GM18867 (cell line): ENCODE results near the gene AKAP13.
"Not testable (repeated sequence)": the region's sequence is repeated elsewhere in the genome, so short reads cannot be mapped to it uniquely, and the experiment has no call there.

ENCODE experiments used
- ATAC-seq: cut with Tn5 transposase; IDR thresholded peaks from one replicate; pipeline ENCODE4 v1.9.1; 2021; ENCODE audit warnings: mild to moderate bottlenecking, moderate library complexity; ENCODE audit not compliant: unreplicated experiment

Gene AKAP13

GRCh38 chr15:85380217-85380811 lies at the start of gene AKAP13:
Gene AKAP13, plus strand, starts transcription at chr15:85380603. Its CDS starts 105,118 bp downstream, at chr15:85485721.
- peak; percentile 84 for ATAC-seq

DNA sequence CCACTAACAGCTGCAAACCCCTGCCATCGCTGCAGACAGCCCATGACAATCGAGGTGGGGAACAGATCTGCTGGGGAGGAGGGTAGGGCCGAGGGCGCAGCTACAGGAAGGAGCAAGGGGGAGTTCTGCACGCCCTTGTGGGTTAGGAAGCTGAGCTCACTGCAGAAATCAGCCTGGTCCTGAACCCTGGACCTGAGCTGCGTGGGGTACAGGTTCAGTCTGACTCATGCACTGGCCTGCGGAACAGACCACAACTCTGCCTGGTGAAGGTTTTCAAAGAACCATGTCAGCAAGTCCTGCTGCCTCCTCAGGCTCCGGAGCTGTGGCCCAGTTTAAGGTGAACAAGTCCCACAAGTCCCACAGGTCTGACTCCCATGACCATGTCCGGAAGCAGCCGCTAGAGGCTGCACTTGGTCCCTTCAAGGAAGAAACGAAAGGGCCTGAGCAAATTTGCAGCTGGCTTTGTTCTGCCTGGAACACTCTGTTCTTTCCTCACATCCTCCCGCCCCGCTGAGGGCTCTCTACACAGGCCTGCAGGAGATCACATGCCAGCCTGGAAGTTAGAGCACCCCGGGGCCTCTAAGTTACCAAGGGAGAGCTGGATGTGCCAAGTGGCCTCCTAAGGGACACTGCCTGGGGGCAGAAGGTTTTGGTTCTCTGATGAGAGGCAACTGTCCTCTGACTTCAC lies 49.4 kb upstream of the AKAP13 start:
- peak; percentile 67 for ATAC-seq

- ATAC-seq, result no peak
Measured at GRCh38 chr15:85331655-85332285, 48.6 kb upstream of the AKAP13 start.

DNA sequence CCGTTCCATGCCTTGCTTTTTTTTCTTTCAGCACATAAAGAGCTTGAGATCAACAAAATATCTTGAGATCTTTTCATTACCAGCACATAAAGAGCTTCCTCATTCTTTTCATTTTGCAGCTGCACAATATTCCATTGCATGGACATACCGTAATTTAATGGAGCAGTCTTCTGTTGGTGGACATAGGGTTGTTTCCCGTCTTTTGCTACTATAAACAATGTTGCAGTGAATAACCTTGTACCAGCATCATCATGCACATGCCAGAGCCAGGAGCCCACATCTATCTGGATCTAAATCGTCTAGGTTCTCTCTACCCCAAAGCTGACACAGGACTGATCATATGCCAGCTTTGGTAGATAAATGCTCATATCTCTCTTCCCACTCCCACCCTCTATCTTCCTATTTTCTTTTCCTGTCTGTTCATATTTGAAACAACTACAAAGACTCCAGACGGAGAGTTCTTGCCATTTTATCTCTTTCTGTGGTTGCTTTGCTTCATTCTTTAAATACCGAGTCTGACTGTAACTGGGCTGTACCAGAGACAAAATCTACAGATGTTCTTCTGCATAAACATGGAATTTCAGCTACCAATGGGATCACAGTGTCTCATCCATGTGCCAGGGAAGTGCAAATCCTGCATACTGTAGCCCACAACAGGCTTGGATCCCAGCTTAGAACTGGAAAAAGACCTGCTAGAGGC lies 47.1 kb upstream of the AKAP13 start:
- ATAC-seq, result no peak

GRCh38 chr15:85334241-85334640 lies 46.2 kb upstream of the AKAP13 start:
- no peak for ATAC-seq

GRCh38 chr15:85335193-85335942 lies 45.0 kb upstream of the AKAP13 start:
- ATAC-seq, result no peak

DNA sequence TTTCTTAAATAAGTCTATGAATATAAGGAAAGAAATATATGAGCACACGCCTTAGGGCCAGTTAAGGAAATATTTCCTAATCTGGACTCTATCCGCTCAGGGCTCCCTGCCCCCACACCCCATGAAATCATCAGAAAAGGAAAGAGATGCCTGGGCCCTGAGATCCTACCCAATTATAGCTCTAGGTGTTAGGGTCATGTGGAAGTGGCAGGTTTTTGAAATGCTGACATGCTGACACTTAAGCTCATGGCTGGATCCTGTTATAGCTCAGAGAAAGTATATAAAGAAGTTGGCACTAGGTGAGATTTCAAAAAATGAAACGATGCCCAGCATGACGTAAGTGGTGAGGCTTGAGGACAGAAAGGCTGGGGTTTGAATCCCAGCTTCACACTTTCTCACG lies 43.5 kb upstream of the AKAP13 start:
- no peak for ATAC-seq

DNA sequence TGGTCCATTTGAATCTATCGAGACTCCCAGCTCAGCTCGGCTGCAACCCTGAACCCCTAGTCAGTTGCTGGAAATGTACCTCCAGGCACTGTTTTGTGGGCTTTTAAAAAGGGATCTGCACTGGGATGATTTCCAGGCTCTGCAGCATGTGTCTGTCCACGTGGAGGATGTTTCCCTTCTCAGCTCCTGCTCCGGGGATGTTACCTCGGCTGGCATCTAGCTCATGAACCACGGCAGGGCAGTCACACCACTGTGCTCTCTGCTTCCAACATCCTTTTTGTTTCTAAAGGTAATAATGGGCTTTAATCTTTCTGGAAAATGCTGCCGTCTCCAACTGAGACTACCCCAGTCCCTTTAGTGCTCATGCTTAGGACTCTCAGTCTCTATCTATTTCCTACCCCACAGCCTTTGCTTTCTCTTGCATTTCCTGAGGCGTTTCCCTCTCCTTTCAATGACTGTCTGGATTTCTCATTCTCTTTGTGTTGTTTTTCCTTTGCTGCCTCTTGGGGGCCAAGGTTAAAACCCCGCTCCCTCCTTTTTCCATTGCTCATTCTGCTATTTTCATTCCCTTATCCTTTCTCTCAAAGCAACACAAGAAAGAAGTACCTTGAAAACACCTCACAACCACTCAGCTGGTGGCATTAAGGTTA lies 42.9 kb upstream of the AKAP13 start:
- no peak for ATAC-seq

DNA sequence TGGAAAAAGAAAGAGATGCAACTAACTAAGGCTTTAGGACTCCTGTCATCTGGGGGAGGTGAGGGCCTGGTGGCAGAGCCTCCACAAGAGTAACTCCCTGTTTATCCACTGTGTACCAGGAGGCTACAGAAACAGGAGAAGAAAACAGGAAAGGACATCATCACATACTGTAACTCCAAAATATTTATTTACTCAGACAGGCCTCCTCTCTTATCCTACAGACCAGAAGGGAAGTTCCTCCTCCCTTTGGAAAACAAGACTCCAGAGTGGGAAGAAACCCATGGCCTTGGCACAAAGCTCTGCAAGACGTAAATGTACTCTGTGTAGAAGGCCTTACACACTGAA lies 40.1 kb upstream of the AKAP13 start:
- no peak for ATAC-seq

- no peak for ATAC-seq
Measured at GRCh38 chr15:85340852-85341251, 39.6 kb upstream of the AKAP13 start.

GRCh38 chr15:85342163-85342562 lies 38.2 kb upstream of the AKAP13 start:
- not testable (repeated sequence) for ATAC-seq

GRCh38 chr15:85343443-85343842 lies 37.0 kb upstream of the AKAP13 start:
- not testable (repeated sequence) for ATAC-seq

DNA sequence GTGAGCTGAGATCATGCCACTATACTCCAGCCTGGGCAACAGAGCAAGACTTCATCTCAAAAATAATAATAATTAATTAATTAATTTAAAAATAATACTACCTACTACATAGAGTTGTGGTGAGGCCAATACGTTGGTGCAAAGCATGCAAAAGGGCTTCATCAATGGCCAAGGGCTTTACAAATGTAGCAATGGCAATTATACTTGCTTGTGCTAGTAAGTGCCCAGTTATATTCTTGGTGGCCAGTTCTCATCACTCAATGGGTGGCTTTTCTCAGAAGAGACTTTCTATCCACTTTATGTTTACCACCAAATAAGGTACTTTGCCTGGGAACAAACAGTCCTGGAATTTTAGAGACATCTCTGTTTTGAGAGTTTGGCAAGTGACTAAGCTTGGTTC lies 36.2 kb upstream of the AKAP13 start:
- ATAC-seq, result not testable (repeated sequence)

- ATAC-seq, result not testable (repeated sequence)
Measured at GRCh38 chr15:85344653-85345114, 35.7 kb upstream of the AKAP13 start.

DNA sequence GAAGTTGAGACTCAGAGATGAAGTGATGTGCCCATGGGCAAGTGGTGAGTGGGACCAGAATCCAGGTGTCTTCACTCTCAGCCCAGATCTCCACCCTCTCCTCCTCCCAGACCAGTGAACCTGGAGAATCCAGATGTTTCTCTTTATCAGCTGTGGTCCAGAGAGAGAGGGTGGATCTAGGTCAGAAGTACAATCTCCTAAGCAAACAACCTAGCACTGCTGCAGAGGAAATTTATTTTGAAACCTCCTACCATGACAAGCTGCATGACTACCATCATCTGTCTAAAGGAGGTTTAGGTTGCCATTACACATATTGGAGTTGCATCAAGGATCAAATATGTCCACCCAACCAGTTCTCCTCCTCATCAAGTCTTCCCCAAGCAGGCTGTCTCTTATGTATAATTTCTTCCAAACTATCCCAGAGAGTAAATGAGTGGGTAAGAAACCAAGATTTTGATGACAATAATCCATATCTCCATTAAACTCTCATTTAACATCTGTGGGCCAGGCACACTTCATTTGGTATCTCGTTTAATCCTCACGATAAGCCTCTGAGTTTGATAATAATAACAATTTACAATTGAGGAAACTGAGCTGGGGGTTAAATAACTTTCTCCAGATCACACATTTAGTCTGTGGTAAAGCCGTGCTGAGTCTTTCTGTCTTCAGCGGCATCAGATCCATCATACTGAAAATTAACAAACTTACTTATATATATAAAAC lies 35.0 kb upstream of the AKAP13 start:
- not testable (repeated sequence) for ATAC-seq

DNA sequence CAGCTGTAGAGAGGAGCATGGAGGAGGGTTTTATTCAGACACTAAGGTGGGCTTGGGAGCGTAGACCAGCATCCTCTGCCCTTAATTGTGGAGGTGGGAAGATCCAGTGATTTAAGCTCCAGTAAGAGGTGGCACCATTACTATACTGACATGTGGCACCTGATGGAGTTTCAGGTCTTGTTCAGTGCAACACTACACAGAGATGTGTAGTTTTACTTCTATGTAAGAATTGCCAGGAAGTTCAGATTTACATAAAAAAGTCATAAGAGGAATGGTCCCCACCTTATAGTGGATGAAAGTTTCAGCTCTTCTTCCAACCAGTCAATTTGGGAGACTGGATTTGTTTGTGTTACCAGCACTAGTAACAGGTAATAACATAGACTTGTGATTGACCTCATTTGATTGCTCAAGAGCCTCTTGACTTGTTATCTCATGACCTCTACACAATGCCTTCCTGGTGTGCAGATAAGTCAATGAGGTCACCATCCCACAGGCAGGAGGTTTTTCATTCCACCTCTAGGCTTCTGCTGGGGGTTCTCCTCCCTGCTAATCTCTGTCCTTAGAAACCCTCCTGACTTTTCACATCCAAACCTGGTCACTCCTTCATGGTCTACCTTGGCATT lies 33.8 kb upstream of the AKAP13 start:
- not testable (repeated sequence) for ATAC-seq

DNA sequence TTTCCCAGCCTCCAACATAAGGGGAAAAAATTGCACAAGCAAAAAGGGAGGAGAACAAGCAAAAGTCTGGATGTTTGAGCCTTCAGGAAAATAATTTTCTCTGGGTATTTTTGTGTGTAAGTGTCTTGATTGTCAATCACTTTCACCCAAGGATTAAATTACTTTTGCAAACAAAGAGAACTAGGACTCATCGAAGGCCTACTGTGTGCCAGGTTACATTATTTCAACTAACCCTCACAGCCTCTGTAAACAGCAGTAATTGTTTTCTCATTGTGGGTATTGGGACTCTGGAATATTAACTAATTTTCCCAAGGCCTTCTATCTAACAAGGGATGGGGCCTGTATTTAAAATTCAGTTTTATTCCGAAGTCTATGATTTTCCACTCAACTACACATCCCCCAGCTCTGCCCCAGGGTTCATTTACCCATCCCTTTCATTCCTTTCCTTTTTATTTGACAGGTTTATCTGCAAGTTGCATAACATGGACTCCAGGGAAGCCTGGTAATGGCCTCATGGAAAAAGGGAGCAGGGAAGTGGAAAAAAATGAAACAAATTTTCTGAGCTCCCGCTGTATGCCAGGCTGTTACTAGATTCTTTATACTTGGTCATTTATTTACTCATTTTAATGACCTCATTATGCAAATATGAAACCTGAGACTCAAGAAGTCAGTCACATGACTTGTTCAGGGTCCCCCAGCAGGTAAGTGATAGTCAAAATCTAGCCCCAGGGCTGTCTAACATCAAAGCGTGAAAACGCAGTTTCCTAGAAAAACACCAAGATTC lies 32.9 kb upstream of the AKAP13 start:
- ATAC-seq, result not testable (repeated sequence)

DNA sequence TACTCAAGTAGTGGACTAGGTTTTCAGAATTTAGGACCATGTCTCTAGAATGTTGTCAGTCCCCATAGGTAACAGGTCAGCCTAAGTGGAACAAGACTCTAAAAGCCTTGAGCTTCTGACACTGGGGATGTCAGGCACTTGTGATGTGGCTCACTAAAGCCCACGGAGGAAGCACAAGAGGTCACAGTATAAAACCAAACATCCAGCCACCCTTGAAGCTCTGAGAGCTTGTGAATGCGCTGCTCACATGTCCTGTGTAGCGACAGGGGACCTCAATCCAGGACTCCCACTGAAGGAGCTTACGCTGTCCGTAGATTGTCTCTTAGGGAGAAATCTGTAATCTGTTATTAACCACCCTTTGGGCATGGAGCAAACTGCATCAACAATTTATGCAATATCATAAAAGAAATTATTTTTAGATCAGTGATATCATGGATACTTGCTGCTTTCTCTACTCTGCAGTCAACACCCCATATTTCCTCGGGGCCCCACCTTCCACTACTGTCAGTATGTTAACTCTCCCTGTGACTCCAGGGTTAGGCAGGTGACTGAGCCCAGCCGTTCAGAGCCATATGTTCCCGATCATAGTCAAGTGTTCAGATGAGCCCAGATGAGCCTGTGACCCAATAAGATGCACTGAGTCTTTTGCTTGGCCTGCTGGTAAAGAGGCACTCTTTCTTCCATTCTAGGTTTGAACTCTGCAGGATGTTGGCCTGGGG lies 32.2 kb upstream of the AKAP13 start:
- ATAC-seq, result not testable (repeated sequence)
